ENCODE measurements around the gene TIMP4.

DNA sequence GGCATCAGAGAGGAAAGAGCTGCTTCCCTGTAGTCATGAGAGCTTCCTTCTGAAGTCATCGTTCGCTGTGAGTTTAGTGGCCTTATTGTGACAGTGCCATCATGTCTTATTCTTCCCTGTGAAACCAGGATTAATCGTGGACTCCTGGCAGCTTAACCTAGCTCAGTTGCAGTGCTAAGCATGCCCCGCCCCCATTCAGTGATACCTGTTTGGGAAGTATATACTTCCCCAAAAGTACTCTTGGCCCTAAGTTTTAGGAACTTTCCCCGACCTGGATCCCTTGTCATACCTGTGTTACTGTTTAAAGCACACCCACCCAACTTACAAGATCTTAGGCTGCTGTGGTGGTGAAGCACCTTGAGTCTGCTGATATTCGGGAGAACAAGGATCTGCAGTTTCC lies 32.1 kb upstream of the TIMP4 start:
- TF ChIP-seq POLR2AphosphoS5 (IDR thresholded peaks at IDR 0.05; ENCODE audit: low read depth, low read length) (no peak), POLR2A (IDR thresholded peaks at IDR 0.05; ENCODE audit: low read depth, low read length) (no peak), TAF1 (IDR thresholded peaks at IDR 0.05; ENCODE audit: low read depth, low read length) (no peak), POU2F2 (IDR thresholded peaks at IDR 0.05; ENCODE audit: low read depth, low read length) (no peak), SPI1 (IDR thresholded peaks at IDR 0.05; ENCODE audit: low read depth, low read length) (no peak)

Data from GM12891 (cell line).